Adrenal gland (tissue), 5 donors: ENCODE results near the gene SLC9A5.
A peak's percentile ranks its signal among the peaks of the same experiment; 100 is the strongest.

Source experiments
- POLR2A ChIP-seq, 2 donors: fragments of 450-650 bp; IDR thresholded peaks; one replicate each; pipeline ENCODE4 v1.6.1; 2017; ENCODE audit warnings: antibody characterized with exemption in 2 of 2, mild to moderate bottlenecking in 2 of 2, moderate library complexity in 1 of 2
- TF ChIP-seq, protein P1 (sequence below), 6 experiments: fragments of 450-650 bp in 4 of 6; fragments of 200-600 bp in 2 of 6; sonication (generic) in 1 of 6; IDR thresholded peaks; 1 replicate in 5 of 6; 2 replicates in 1 of 6; pipeline versions ENCODE4 v1.5.1 to v1.8.0; 2016 to 2021; ENCODE audit warnings: antibody characterized with exemption in 6 of 6, mild to moderate bottlenecking in 2 of 6, moderate library complexity in 1 of 6
- donor health status: DM: no; HTN: no; CAD: no.

DNA sequence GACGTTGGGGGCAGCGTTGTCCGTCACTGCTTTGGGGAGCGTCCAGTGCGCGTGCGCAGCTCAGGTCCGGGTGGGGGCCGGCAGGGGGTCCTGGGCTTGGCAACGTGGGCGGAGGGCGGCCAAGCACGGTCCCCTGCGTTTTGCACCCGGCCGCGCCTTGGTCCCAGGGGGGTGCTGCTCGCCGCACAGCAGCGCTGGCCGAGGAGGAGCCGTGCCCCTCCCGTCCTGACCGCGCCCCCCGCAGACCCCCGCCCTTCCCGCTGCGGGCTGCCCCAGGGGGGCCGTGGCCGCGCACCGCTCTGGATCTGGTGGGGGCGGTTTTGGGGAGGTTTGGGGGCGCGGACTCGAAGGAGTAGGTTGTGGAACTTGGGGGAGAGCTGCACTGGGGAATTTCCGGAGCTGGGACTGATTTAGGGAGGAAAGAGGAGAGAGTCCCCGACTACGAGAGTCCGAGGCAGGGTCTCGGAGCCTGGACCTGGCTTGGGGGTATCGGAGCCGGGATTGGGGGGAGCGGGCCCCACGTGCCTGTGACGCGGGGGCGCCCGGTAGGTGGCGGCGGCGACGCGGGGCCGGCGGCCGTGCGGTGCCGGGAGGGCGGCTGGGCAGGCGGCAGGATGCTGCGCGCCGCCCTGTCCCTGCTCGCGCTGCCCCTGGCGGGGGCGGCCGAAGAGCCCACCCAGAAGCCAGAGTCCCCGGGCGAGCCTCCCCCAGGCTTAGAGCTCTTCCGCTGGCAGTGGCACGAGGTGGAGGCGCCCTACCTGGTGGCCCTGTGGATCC is at the start of gene SLC9A5:
- TF ChIP-seq, protein P1, sequence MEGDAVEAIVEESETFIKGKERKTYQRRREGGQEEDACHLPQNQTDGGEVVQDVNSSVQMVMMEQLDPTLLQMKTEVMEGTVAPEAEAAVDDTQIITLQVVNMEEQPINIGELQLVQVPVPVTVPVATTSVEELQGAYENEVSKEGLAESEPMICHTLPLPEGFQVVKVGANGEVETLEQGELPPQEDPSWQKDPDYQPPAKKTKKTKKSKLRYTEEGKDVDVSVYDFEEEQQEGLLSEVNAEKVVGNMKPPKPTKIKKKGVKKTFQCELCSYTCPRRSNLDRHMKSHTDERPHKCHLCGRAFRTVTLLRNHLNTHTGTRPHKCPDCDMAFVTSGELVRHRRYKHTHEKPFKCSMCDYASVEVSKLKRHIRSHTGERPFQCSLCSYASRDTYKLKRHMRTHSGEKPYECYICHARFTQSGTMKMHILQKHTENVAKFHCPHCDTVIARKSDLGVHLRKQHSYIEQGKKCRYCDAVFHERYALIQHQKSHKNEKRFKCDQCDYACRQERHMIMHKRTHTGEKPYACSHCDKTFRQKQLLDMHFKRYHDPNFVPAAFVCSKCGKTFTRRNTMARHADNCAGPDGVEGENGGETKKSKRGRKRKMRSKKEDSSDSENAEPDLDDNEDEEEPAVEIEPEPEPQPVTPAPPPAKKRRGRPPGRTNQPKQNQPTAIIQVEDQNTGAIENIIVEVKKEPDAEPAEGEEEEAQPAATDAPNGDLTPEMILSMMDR (IDR thresholded peaks at IDR 0.05) = peak in 2 of 6 experiments; percentile 25 to 26
- TF ChIP-seq POLR2A (IDR thresholded peaks at IDR 0.05) = no peak
